ENCODE measurements around the gene INAFM2.
A peak's percentile ranks its signal among the peaks of the same experiment; 100 is the strongest.

Gene INAFM2

GRCh38 chr15:40338921-40339620, 15.6 kb downstream of the INAFM2 start:
- Histone ChIP-seq H3K27ac (peak overlapping the region; percentile 45 to 95 (median 88)), H3K4me3 (peak overlapping the region in 2 of 7 experiments; percentile 23 to 41)

- peak overlapping the region in 5 of 7 experiments; percentile 23 to 41 (median 26) for H3K4me3 ChIP-seq
- peak overlapping the region; percentile 45 to 95 (median 88) for H3K27ac ChIP-seq
Observed at GRCh38 chr15:40339621-40339945, 16.1 kb downstream of the INAFM2 start.

DNA sequence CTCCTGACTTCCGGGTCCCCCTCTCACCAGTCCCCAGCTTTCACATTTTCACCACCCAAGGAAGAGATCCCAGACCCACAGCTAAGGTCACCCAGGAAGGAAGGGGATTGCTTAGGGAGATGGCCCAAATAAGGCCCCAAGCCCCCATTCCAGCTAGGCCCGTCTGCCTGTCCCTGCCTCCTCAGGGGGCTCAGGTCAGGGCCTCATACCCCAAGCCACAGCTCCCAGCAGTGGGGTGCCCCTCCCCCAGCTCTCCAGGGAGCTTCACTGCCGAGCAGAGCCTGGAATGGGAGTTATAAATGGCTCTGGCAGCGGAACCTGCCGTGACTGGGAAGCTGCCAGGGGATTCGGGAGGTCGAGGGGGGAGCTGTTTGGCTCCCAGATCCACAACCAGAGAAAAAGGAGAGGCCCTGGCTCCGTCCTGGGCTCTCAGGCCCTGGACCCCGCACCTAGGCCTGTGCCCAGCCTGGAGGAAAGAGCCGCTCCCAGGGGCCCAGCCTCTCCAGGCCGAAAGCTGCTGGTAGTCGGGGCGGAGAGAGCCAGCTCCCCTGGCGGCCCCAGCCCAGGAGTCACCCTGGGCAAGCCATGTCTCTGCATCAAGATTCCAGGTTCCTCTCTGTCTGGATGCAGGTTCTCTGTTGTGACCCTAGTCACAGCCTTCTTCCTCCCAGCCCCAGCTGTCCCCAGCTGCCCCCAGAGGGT, 16.7 kb downstream of the INAFM2 start:
- Histone ChIP-seq H3K27ac (peak overlapping the region; percentile 69 to 95 (median 88)), H3K4me3 (peak overlapping the region; percentile 20 to 41 (median 23))

GRCh38 chr15:40340740-40341400, 17.4 kb downstream of the INAFM2 start, which contains the start of gene CCDC9B:
Gene CCDC9B (minus strand): TSS chr15:40340939. CDS start chr15:40340819, 120 bp downstream.
- Histone ChIP-seq H3K27ac (peak within 1 kb of the TSS; percentile 69 to 95 (median 88)), H3K4me3 (peak within 1 kb of the TSS; percentile 20 to 41 (median 23))

- H3K27ac ChIP-seq = peak overlapping the region in 20 of 21 experiments; percentile 52 to 94 (median 76)
- H3K4me3 ChIP-seq = no peak overlapping the region
Observed at GRCh38 chr15:40342416-40343320, 19.2 kb downstream of the INAFM2 start.

- H3K27ac ChIP-seq = peak overlapping the region in 20 of 21 experiments; percentile 52 to 89 (median 74)
Observed at GRCh38 chr15:40343512-40343911, 20.0 kb downstream of the INAFM2 start.

DNA sequence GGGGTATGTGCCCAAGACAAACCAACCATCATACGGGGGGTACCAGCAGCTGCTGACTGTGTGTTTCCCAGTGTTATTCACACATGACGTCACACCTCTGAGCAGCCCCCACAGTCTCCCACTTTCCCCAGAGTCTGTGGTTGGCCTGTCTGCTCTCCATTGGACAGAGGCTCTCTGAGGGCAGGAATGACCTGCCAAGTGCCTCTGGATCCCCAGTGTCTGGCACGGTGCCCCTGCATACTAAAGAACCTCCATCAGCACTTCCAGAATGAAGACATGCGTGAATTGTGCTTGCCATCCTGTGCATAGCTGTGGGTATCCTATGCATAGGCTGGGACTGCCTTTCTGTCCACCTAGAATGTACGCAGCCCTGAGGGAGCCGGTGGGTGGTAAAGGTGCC, 20.7 kb downstream of the INAFM2 start:
- H3K4me3 ChIP-seq = no peak overlapping the region
- H3K27ac ChIP-seq = peak overlapping the region in 16 of 21 experiments; percentile 3 to 89 (median 76)

More at GRCh38 chr15:40343512-40343911, 20.0 kb downstream of the INAFM2 start:
- no peak overlapping the region for H3K4me3 ChIP-seq

DNA sequence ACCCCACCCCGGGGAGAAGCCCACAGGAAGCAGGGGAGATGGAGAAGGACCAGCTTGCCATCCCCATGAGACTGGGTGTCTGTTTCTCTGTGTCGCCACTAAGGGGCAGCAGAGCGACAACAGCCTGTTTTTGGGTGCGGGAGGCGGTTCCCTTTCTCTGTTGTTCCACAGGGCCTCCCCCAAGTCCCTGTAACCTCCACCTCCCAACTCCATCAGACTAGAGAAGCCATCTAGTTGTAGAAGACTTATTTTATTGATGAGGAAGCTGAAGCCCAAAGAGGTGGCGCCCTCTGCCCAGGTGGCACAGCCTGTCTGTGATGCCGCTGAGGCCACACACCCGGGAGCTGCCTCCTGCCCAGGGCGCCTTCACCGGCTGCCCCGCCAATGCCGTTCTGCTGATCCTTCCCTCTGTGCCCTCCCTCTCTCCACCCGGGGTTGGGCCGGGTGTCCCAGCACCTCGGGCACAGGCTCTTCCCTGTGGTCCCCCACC, 21.2 kb downstream of the INAFM2 start:
- H3K27ac ChIP-seq = no peak overlapping the region
- no peak overlapping the region for H3K4me3 ChIP-seq

GRCh38 chr15:40345225-40345866, 21.9 kb downstream of the INAFM2 start:
- Histone ChIP-seq H3K4me3 (no peak overlapping the region), H3K27ac (peak overlapping the region in 1 of 21 experiments; percentile 8)

- Histone ChIP-seq H3K4me3 (no peak overlapping the region), H3K27ac (no peak overlapping the region)
Observed at GRCh38 chr15:40345867-40346578, 22.5 kb downstream of the INAFM2 start.

DNA sequence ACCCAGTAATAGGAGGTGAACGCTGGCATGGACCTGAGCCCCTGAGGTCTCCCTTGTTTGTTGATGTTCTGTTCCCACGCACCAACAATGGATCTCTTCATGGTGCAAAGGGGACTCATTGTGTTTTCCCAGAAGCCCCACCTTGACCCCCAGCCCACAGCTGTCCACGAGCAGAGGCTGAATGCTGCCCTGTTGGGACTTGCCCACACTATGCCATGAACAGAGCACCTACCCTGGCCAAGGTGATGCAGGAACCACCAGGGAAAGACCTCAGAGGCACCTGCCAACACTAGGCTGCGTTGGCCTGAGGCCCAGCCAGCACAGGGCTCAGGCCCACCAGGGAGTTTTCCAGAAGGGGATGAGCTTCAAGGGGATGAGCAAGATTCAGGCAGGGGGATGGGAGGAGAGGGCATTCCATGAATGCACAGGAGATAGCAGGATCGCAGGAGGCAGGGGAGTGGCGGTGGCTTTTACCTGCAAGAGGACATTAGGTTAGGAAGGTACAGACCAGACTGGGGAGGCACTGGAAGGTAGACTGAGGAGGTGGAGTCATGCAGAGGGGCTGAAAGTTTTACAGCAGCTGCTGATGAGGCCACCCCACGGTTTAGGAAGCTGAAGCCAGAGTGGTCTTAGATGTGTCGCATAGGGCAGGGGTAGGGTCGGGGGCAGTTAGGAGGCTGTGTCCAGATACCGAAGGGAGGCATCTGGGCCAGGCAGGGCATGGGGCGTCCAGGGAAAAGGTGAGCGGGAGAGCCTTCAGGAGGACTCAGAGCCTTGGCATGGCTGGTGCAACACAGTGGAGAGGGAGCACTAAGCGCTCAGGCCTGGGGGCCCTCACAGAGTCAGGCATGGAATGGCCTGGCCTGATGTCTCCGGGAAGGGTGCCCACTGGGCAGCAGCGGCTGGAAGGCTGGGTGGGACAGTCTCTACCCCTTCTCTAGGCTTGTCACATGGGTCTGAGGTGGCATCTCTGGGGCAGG, 23.4 kb downstream of the INAFM2 start:
- Histone ChIP-seq H3K4me3 (no peak overlapping the region), H3K27ac (no peak overlapping the region)

GRCh38 chr15:40347559-40348473, 24.3 kb downstream of the INAFM2 start:
- no peak overlapping the region for H3K4me3 ChIP-seq
- peak overlapping the region in 1 of 21 experiments; percentile 33 for H3K27ac ChIP-seq

GRCh38 chr15:40348474-40348870, 25.0 kb downstream of the INAFM2 start:
- no peak overlapping the region for H3K4me3 ChIP-seq
- H3K27ac ChIP-seq = no peak overlapping the region

GRCh38 chr15:40349163-40349562, 25.7 kb downstream of the INAFM2 start:
- no peak overlapping the region for H3K4me3 ChIP-seq
- H3K27ac ChIP-seq = no peak overlapping the region

GRCh38 chr15:40352281-40352901, 28.9 kb downstream of the INAFM2 start:
- no peak overlapping the region for H3K4me3 ChIP-seq

GRCh38 chr15:40353697-40354096, 30.2 kb downstream of the INAFM2 start:
- Histone ChIP-seq H3K4me3 (no peak overlapping the region), H3K27ac (no peak overlapping the region)

More at GRCh38 chr15:40352281-40352901, 28.9 kb downstream of the INAFM2 start:
- H3K27ac ChIP-seq = no peak overlapping the region

Data from skin epidermis (tissue), 12 donors.